ENCODE measurements around the gene RPL12.

The RPL12 gene

DNA sequence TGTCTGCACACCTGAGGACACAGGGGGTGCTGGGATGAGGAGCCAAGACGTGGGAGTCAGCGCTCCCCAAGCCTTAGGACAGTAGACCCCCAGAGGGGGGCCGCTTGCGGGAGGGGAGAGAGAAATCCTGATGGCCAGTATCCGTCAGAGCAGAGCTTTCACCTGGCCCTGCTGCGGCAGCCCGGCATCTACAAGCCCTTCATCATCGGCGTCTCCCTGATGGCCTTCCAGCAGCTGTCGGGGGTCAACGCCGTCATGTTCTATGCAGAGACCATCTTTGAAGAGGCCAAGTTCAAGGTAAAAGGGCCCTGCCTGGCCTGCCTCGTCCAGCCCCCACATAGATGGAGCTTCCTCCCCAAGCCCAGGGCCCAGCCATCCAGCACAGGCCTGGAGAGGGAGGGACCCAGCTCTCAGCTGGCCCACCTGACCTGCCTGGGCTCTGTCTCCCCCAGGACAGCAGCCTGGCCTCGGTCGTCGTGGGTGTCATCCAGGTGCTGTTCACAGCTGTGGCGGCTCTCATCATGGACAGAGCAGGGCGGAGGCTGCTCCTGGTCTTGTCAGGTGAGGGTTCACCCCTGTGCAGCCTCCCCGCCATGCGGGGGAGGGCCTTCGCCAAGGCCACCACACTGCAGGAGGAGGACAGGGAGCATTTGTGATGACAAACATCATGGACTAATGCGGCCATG is 47.6 kb downstream of the RPL12 start:
- no peak for DNase-seq

DNA sequence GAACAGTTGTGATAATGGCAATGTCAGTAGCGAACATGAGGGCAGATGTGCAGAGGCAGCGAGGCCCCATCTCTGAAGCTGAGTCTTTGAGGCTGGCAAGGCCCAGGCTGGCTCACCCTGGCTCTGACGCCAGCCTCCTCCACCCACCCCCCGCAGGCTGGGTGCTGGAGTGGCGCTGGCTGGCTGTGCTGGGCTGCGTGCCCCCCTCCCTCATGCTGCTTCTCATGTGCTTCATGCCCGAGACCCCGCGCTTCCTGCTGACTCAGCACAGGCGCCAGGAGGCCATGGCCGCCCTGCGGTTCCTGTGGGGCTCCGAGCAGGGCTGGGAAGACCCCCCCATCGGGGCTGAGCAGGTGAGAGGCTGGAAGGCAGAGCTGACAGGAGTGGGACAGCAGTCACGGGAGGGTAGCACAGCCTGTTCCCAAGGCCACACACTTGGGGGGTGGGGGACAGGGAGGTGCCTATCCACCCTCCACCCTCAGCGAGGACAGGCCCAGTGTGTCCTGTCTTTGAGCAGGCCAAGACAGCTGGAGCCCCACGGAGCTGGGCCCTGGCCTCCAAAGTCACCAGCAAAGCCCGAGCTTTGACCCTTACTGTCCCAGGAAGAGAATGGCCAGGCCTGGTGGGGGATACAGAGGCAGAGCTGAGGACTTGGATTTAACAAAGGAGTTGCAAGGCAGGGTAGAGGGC is 48.7 kb downstream of the RPL12 start:
- no peak for DNase-seq

GRCh38 chr9:127399736-127400269 is 51.4 kb downstream of the RPL12 start:
- no peak for DNase-seq

- DNase-seq = no peak
These were observed 52.3 kb downstream of the RPL12 start for GRCh38 chr9:127398715-127399400.

- no peak for DNase-seq
These were observed 52.9 kb downstream of the RPL12 start for GRCh38 chr9:127398275-127398647.

All from NCI-H526 (cell line).